WTC11 (cell line): ENCODE data around the gene PRSS53. TPM values are rescaled to one million over a fixed set of nuclear protein-coding genes. Genes with fewer than 3 reads are reported as not detected.
A peak's percentile ranks its signal among the peaks of the same experiment; 100 is the strongest.

ENCODE experiments used
- ATAC-seq: fragments of 200-7000 bp; cut with Tn5 transposase; 2 replicates; pipeline ENCODE4 v1.10.0; 2021; ENCODE audit warnings: mild to moderate bottlenecking, moderate library complexity
- CTCF ChIA-PET: fragments of 300-600 bp; sonication (Branson Sonifier 250); formaldehyde crosslinking; loops from one replicate; lab custom pipeline; 2021; ENCODE audit warnings: antibody characterized with exemption; lab: Charles Lee
- POLR2A ChIA-PET: fragments of 350-600 bp; sonication (Branson Sonifier 250); formaldehyde crosslinking; loops from one replicate; lab custom pipeline; 2021; ENCODE audit warnings: antibody characterized with exemption; lab: Charles Lee
- DNase-seq: peaks from one replicate; pipeline ENCODE4 v3.0.0; 2021; ENCODE audit warnings: low spot score
- H3K27ac Mint-ChIP-seq: 2 replicates; pipeline ENCODE4 v1.8.0; 2021; ENCODE audit warnings: mixed read lengths
- H3K27me3 Mint-ChIP-seq: 2 replicates; pipeline ENCODE4 v1.8.0; 2021; ENCODE audit warnings: low read depth, mild to moderate bottlenecking, moderate library complexity, mixed read lengths
- H3K36me3 Mint-ChIP-seq: 2 replicates; pipeline ENCODE4 v1.8.0; 2021; ENCODE audit warnings: mixed read lengths
- H3K4me1 Mint-ChIP-seq: 2 replicates; pipeline ENCODE4 v1.8.0; 2022; ENCODE audit warnings: mixed read lengths
- H3K4me3 Mint-ChIP-seq: 2 replicates; pipeline ENCODE4 v1.8.0; 2021; ENCODE audit warnings: mild to moderate bottlenecking, moderate library complexity, mixed read lengths
- H3K9me3 Mint-ChIP-seq: 2 replicates; pipeline ENCODE4 v1.8.0; 2021; ENCODE audit warnings: mixed read lengths
- ATF1 ChIP-seq: sonication (generic); formaldehyde crosslinking; IDR thresholded peaks from 2 replicates; pipeline ENCODE4 v1.8.1; 2023; ENCODE audit warnings: mild to moderate bottlenecking, moderate library complexity, missing genetic modification reagents
- EMX1 ChIP-seq: fragments of 250-450 bp; sonication (Bioruptor Pico); IDR thresholded peaks from 2 replicates; pipeline ENCODE4 v1.8.0; 2021; ENCODE audit warnings: mild to moderate bottlenecking
- ETV6 ChIP-seq: sonication (generic); formaldehyde crosslinking; IDR thresholded peaks from 2 replicates; pipeline ENCODE4 v1.8.1; 2022; ENCODE audit warnings: mild to moderate bottlenecking, missing genetic modification reagents
- JAZF1 ChIP-seq: fragments of 250-450 bp; sonication (Bioruptor Pico); IDR thresholded peaks from 2 replicates; pipeline ENCODE4 v1.9.0; 2021; ENCODE audit warnings: moderate library complexity, mild to moderate bottlenecking, inconsistent platforms
- MLX ChIP-seq: sonication (generic); formaldehyde crosslinking; IDR thresholded peaks from 2 replicates; pipeline ENCODE4 v1.8.1; 2023; ENCODE audit warnings: mild to moderate bottlenecking, missing genetic modification reagents, moderate library complexity
- NR2C2 ChIP-seq: sonication (generic); formaldehyde crosslinking; IDR thresholded peaks from 2 replicates; pipeline ENCODE4 v1.8.0; 2022; ENCODE audit warnings: mild to moderate bottlenecking, missing genetic modification reagents
- PRDM15 ChIP-seq: sonication (generic); formaldehyde crosslinking; IDR thresholded peaks from 2 replicates; pipeline ENCODE4 v1.8.0; 2022; ENCODE audit warnings: missing genetic modification reagents
- RORB ChIP-seq: fragments of 250-450 bp; sonication (Bioruptor Pico); IDR thresholded peaks from 2 replicates; pipeline ENCODE4 v1.9.0; 2021; ENCODE audit warnings: mild to moderate bottlenecking
- TEAD1 ChIP-seq: sonication (generic); formaldehyde crosslinking; IDR thresholded peaks from 2 replicates; pipeline ENCODE4 v1.8.0; 2022; ENCODE audit warnings: mild to moderate bottlenecking, missing genetic modification reagents
- USF1 ChIP-seq: sonication (generic); formaldehyde crosslinking; IDR thresholded peaks from 2 replicates; pipeline ENCODE4 v1.8.0; 2022; ENCODE audit warnings: mild to moderate bottlenecking, missing genetic modification reagents
- ZNF121 ChIP-seq: sonication (generic); formaldehyde crosslinking; IDR thresholded peaks from 2 replicates; pipeline ENCODE4 v1.8.0; 2023; ENCODE audit warnings: missing genetic modification reagents
- ZNF232 ChIP-seq: sonication (generic); formaldehyde crosslinking; IDR thresholded peaks from 2 replicates; pipeline ENCODE4 v1.8.0; 2022; ENCODE audit warnings: mild to moderate bottlenecking, missing genetic modification reagents
- ZNF317 ChIP-seq: sonication (generic); formaldehyde crosslinking; IDR thresholded peaks from 2 replicates; pipeline ENCODE4 v1.8.1; 2023; ENCODE audit warnings: low read depth, mild to moderate bottlenecking, moderate library complexity, missing genetic modification reagents, borderline replicate concordance
- ZNF416 ChIP-seq: fragments of 250-450 bp; sonication (Bioruptor Pico); IDR thresholded peaks from 2 replicates; pipeline ENCODE4 v1.9.0; 2021; ENCODE audit warnings: mild to moderate bottlenecking, inconsistent platforms
- total RNA-seq: library from RNA; stranded (reverse); gene quantifications from 3 replicates; pipeline ENCODE4 v1.2.3, GENCODE V29; 2021
- TF ChIP-seq, protein P1 (sequence below): sonication (generic); formaldehyde crosslinking; conservative IDR thresholded peaks from 2 replicates; pipeline ENCODE4 v1.8.1; 2022; ENCODE audit warnings: mild to moderate bottlenecking, missing genetic modification reagents
- TF ChIP-seq, protein P2 (sequence below): sonication (generic); formaldehyde crosslinking; IDR thresholded peaks from 2 replicates; pipeline ENCODE4 v1.8.1; 2023; ENCODE audit warnings: mild to moderate bottlenecking, missing genetic modification reagents, moderate library complexity
- TF ChIP-seq, protein P3 (sequence below): fragments of 250-450 bp; sonication (Bioruptor Pico); IDR thresholded peaks from 2 replicates; pipeline ENCODE4 v1.8.0; 2021; ENCODE audit warnings: mild to moderate bottlenecking

The PRSS53 gene
- total RNA-seq, 1 experiment from 2014 or later, result 4.9 TPM

DNA sequence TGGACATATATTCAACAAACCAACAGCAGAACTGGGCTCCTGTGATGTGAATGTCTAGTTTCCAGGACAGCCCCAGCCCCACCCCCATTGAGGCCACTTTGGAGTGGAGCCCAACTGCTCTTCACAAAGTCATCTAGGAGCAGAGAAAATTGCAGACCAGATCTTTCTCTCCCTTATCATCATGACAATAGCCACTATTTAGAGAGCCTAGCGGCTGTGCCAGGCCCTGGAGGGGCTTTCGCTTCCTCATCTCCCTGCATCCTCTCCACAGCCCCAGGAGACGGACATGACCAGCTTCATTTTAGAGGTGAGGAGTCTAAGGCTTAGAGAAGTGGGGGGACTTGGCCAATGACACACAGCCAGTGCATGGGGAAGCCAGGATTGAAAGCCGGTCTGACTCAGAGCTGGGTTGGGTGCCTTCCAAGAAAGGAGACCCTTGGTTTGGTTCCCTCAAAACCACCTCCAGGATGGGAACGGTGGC lies 45.4 kb upstream of the PRSS53 start:
- ATAC-seq (peak; percentile 8), DNase-seq (no peak)
- Mint-ChIP-seq H3K36me3 (peaks cover 27% of the 10 kb centered on the region), H3K4me3 (peak overlapping the region; percentile 87), H3K9me3 (no peaks in the 10 kb centered on the region), H3K27me3 (no peaks in the 10 kb centered on the region), H3K4me1 (peaks cover 66% of the 10 kb centered on the region), H3K27ac (peak overlapping the region; percentile 98)
- no peak for TF ChIP-seq ETV6 (CRISPR knock-in tag)
- no peak for TF ChIP-seq RORB (CRISPR knock-in tag)
- no peak for TF ChIP-seq ZNF317 (CRISPR knock-in tag)
- TF ChIP-seq EMX1 (CRISPR knock-in tag), result no peak
- POLR2A ChIA-PET, result interaction anchor here (0.6 to 2.4 kb wide), 7 partner anchors 10 to 82 kb away, joined by 4 to 26 read pairs (median 4); partner anchors contain the start of genes FUS, KAT8, ZNF646 and ZNF668
- CTCF ChIA-PET, result interaction anchor here (0.7 to 2.9 kb wide), 9 partner anchors 8 to 322 kb away, joined by 3 to 16 read pairs (median 5); partner anchors contain the start of genes HSD3B7 and KAT8

GRCh38 chr16:31133046-31133501 lies 44.3 kb upstream of the PRSS53 start:
- ATAC-seq, result no peak
- H3K4me3 Mint-ChIP-seq, result peak overlapping the region; percentile 87
- peaks cover 56% of the 10 kb centered on the region for H3K4me1 Mint-ChIP-seq
- H3K27me3 Mint-ChIP-seq, result no peaks in the 10 kb centered on the region
- no peaks in the 10 kb centered on the region for H3K9me3 Mint-ChIP-seq
- TF ChIP-seq ZNF232 (CRISPR knock-in tag) (no peak), ZNF121 (no peak)
- TF ChIP-seq, all 79 proteins: peak for 0
- H3K36me3 Mint-ChIP-seq, result peaks cover 27% of the 10 kb centered on the region
- POLR2A ChIA-PET, result interaction anchor here (1.0 kb wide), 1 partner anchor 16 kb away, joined by 3 read pairs; the partner anchor contains the start of gene KAT8
- peak overlapping the region; percentile 98; the same call in 1 of the 2 replicates for H3K27ac Mint-ChIP-seq
- CTCF ChIA-PET, result interaction anchor here (2.9 kb wide), 1 partner anchor 10 kb away, joined by 16 read pairs; no protein-coding TSS in a partner anchor
- no peak for DNase-seq

DNA sequence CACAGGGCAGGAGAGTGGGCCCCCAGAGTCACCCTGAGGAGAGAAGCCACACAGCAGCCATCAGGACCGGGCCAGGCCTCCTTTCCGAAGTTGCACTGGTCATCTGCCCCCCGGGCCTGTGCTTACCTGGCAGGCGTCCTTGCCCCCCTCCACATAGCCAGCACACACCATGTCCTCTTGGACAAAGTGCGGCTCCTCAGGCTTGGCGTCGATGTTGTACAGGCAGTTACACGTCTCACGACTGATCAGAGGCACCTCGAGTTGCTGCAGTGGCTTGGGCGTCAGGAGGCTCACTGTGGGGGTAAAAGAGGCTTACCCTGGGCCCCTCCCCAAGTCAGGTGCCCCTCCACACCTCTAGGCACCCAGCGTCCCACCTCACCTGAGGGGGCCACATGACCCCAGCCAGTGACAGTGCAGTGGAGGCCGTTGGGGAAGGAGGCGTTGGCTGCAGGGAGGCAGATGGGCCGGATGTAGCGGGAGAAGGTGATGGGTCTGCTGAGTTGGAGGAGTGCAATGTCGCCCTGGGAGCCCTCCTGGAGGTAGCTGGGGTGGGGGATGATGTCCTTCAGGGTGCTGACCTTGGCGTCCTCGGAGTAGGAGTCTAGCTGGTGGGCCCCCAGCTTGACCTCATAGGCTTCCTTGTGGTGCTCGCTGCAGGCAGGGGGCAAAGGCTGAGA lies 43.7 kb upstream of the PRSS53 start:
- Mint-ChIP-seq H3K27me3 (no peaks in the 10 kb centered on the region), H3K36me3 (peaks cover 31% of the 10 kb centered on the region), H3K4me3 (peak overlapping the region; percentile 87; the same call in 1 of the 2 replicates), H3K27ac (peak overlapping the region; percentile 80; the same call in 1 of the 2 replicates), H3K9me3 (no peaks in the 10 kb centered on the region), H3K4me1 (peaks cover 55% of the 10 kb centered on the region)
- ChIA-PET CTCF (interaction anchor here (2.9 kb wide), 1 partner anchor 10 kb away, joined by 16 read pairs; no protein-coding TSS in a partner anchor), POLR2A (interaction anchor here (1.0 to 2.2 kb wide), 2 partner anchors 15 kb away, joined by 3 to 18 read pairs; partner anchors contain the start of gene KAT8)
- TF ChIP-seq USF1 (CRISPR knock-in tag) (no peak), ATF1 (CRISPR knock-in tag) (no peak), ZNF416 (CRISPR knock-in tag) (no peak), PRDM15 (no peak)
- TF ChIP-seq, protein P1, sequence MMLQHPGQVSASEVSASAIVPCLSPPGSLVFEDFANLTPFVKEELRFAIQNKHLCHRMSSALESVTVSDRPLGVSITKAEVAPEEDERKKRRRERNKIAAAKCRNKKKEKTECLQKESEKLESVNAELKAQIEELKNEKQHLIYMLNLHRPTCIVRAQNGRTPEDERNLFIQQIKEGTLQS (CRISPR knock-in tag), result no peak
- no peak for DNase-seq
- ATAC-seq, result no peak

- CTCF ChIA-PET, result interaction anchor here (3.3 kb wide), 1 partner anchor 10 kb away, joined by 25 read pairs; no protein-coding TSS in a partner anchor
- Mint-ChIP-seq H3K4me3 (no peak overlapping the region), H3K27me3 (no peaks in the 10 kb centered on the region), H3K36me3 (peaks cover 31% of the 10 kb centered on the region), H3K27ac (peak overlapping the region; percentile 97; the same call in 1 of the 2 replicates), H3K4me1 (peaks cover 55% of the 10 kb centered on the region), H3K9me3 (no peaks in the 10 kb centered on the region)
- no peak for ATAC-seq
- POLR2A ChIA-PET, result interaction anchor here (1.5 to 2.2 kb wide), 2 partner anchors 14 to 58 kb away, joined by 6 to 18 read pairs; partner anchors contain the start of genes KAT8, ZNF646 and ZNF668
- no peak for DNase-seq
- TF ChIP-seq, protein P2, sequence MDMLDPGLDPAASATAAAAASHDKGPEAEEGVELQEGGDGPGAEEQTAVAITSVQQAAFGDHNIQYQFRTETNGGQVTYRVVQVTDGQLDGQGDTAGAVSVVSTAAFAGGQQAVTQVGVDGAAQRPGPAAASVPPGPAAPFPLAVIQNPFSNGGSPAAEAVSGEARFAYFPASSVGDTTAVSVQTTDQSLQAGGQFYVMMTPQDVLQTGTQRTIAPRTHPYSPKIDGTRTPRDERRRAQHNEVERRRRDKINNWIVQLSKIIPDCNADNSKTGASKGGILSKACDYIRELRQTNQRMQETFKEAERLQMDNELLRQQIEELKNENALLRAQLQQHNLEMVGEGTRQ (CRISPR knock-in tag), result no peak
- TF ChIP-seq, protein P3, sequence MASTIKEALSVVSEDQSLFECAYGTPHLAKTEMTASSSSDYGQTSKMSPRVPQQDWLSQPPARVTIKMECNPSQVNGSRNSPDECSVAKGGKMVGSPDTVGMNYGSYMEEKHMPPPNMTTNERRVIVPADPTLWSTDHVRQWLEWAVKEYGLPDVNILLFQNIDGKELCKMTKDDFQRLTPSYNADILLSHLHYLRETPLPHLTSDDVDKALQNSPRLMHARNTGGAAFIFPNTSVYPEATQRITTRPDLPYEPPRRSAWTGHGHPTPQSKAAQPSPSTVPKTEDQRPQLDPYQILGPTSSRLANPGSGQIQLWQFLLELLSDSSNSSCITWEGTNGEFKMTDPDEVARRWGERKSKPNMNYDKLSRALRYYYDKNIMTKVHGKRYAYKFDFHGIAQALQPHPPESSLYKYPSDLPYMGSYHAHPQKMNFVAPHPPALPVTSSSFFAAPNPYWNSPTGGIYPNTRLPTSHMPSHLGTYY (CRISPR knock-in tag), result no peak
- TF ChIP-seq NR2C2 (CRISPR knock-in tag) (no peak), TEAD1 (CRISPR knock-in tag) (no peak), JAZF1 (no peak), MLX (CRISPR knock-in tag) (no peak)
Measured at GRCh38 chr16:31131841-31132271, 43.1 kb upstream of the PRSS53 start.
